Motor neuron (in vitro differentiated cells): ENCODE data around the gene GDPD3. TPM values are rescaled to one million over a fixed set of nuclear protein-coding genes. Genes with fewer than 3 reads are reported as not detected.

Source experiments
- ATAC-seq, 8 experiments: fragments of 200-7000 bp; cut with Tn5 transposase; replicated peaks in 6 of 8; 2 replicates each; pipeline ENCODE4 v1.8.0; 2021; ENCODE audit warnings: mild to moderate bottlenecking in 8 of 8, moderate library complexity in 8 of 8
- H3K27ac ChIP-seq, 2 donors: fragments of 250-450 bp; sonication (Bioruptor Pico); 2 replicates each; pipeline ENCODE4 v1.9.0; 2021; ENCODE audit warnings: antibody characterized with exemption in 2 of 2, mild to moderate bottlenecking in 2 of 2, moderate library complexity in 1 of 2
- H3K4me1 ChIP-seq, 2 donors: fragments of 250-450 bp; sonication (Bioruptor Pico); replicated peaks in 1 of 2; 2 replicates each; pipeline ENCODE4 v1.6.1; 2021; ENCODE audit warnings: antibody characterized with exemption in 2 of 2, mild to moderate bottlenecking in 2 of 2, moderate library complexity in 1 of 2
- H3K4me3 ChIP-seq, 5 donors: fragments of 250-450 bp; sonication (Bioruptor Pico); 2 replicates each; pipeline ENCODE4 v1.9.0; 2021; ENCODE audit warnings: antibody characterized with exemption in 5 of 5, mild to moderate bottlenecking in 5 of 5, moderate library complexity in 4 of 5
- WGBS, 10 experiments: fragments of 450-650 bp; shearing (Covaris generic); methylation state at CpG; one replicate each; pipeline ENCODE4 v1.0.0; 2022; 5-methylcytosine and 5-hydroxymethylcytosine counted together
- in situ Hi-C, 9 experiments: fragments of 400-800 bp; cut with MboI; loops; one replicate each; pipeline ENCODE4 v1.15.0; 2021; ENCODE audit warnings: low sequenced_read_pairs in 9 of 9, low pct_unique_long_range_greater_than_20kb in 2 of 9; ENCODE audit not compliant: unreplicated experiment in 9 of 9
- total RNA-seq, 8 experiments: library from RNA; unstranded; fragments of 300-600 nt; gene quantifications; 2 replicates each; pipeline versions ENCODE4 v1.2.3 to v1.2.4, GENCODE V29; 2022

GDPD3 gene
- total RNA-seq, 8 experiments from 2014 or later = 1.1 to 3.0 (median 2.1) TPM

- Histone ChIP-seq H3K4me3 (peak overlapping the region; percentile 49 to 96 (median 87)), H3K27ac (peak overlapping the region; percentile 97), H3K4me1 (peaks cover 23 to 35% of the 10 kb centered on the region in 2 donors)
- 0 to 2% (median 1%) methylated on average over 5 to 15 of the region's 44 CpGs; no CpG with 5 or more reads in 6 of the 10 experiments for WGBS, 10 experiments
- peak; percentile 5 to 11 (median 7) for ATAC-seq
- in situ Hi-C loops = no loop called here
Observed at GRCh38 chr16:30065943-30066760, 47.2 kb downstream of the GDPD3 start.

- H3K27ac ChIP-seq = peak within 1 kb of the TSS; percentile 97
- H3K4me1 ChIP-seq = peaks cover 28 to 39% of the 10 kb centered on the region in 2 donors
- peak; percentile 70 to 86 (median 83) for ATAC-seq
- WGBS, 10 experiments = 0% methylated on average over 2 to 16 of the region's 99 CpGs; no CpG with 5 or more reads in 7 of the 10 experiments
- H3K4me3 ChIP-seq = peak within 1 kb of the TSS; percentile 49 to 96 (median 87)
- in situ Hi-C loops = no loop called here
Observed at GRCh38 chr16:30065102-30065942, 48.0 kb downstream of the GDPD3 start, which contains the start of gene ALDOA. ALDOA (plus strand) TSS chr16:30065760; CDS start chr16:30066898, 1,138 bp downstream.

GRCh38 chr16:30064729-30065101 is 48.6 kb downstream of the GDPD3 start:
- in situ Hi-C loops = no loop called here
- ATAC-seq = peak in 5 of 8 experiments; percentile 0 to 8 (median 5)
- Histone ChIP-seq H3K4me3 (peak overlapping the region; percentile 49 to 96 (median 87)), H3K4me1 (peaks cover 30 to 38% of the 10 kb centered on the region in 2 donors), H3K27ac (peak overlapping the region; percentile 97)
- WGBS, 10 experiments = 0% methylated on average over 1 of the region's 25 CpGs; no CpG with 5 or more reads in 9 of the 10 experiments

GRCh38 chr16:30063893-30064728 is 49.2 kb downstream of the GDPD3 start:
- 0 to 10% (median 7%) methylated on average over 2 to 6 of the region's 27 CpGs; no CpG with 5 or more reads in 7 of the 10 experiments for WGBS, 10 experiments
- in situ Hi-C loops = no loop called here
- peak overlapping the region; percentile 97 for H3K27ac ChIP-seq
- H3K4me3 ChIP-seq = peak overlapping the region; percentile 49 to 96 (median 87)
- peaks cover 30 to 33% of the 10 kb centered on the region in 2 donors for H3K4me1 ChIP-seq
- ATAC-seq = peak in 7 of 8 experiments; percentile 1 to 48 (median 30)

GRCh38 chr16:30063278-30063892 is 50.0 kb downstream of the GDPD3 start:
- in situ Hi-C loops = no loop called here
- Histone ChIP-seq H3K27ac (peak overlapping the region; percentile 97), H3K4me1 (peaks cover 27 to 30% of the 10 kb centered on the region in 2 donors), H3K4me3 (peak overlapping the region; percentile 49 to 96 (median 87))
- ATAC-seq = no peak
- 0 to 94% (median 77%) methylated on average over 1 to 6 of the region's 12 CpGs; no CpG with 5 or more reads in 2 of the 10 experiments for WGBS, 10 experiments

- in situ Hi-C loops = no loop called here
- no peak for ATAC-seq
- Histone ChIP-seq H3K27ac (peak overlapping the region; percentile 9 to 22), H3K4me1 (peaks cover 13 to 17% of the 10 kb centered on the region in 2 donors), H3K4me3 (no peak overlapping the region)
- 29 to 100% (median 60%) methylated on average over 1 to 2 of the region's 2 CpGs; no CpG with 5 or more reads in 7 of the 10 experiments for WGBS, 10 experiments
Observed at GRCh38 chr16:30060836-30061554, 52.3 kb downstream of the GDPD3 start.

GRCh38 chr16:30060346-30060745 is 53.0 kb downstream of the GDPD3 start:
- H3K4me1 ChIP-seq = peaks cover 13 to 17% of the 10 kb centered on the region in 2 donors
- 0 to 100% (median 81%) methylated on average over 1 to 4 of the region's 4 CpGs; no CpG with 5 or more reads in 1 of the 10 experiments for WGBS, 10 experiments
- peak overlapping the region in 1 of 2 donors; percentile 22 for H3K27ac ChIP-seq
- no peak overlapping the region for H3K4me3 ChIP-seq
- ATAC-seq = no peak
- in situ Hi-C loops = no loop called here

GRCh38 chr16:30054959-30055553 is 58.3 kb downstream of the GDPD3 start:
- Histone ChIP-seq H3K4me3 (no peak overlapping the region), H3K27ac (peak overlapping the region in 1 of 2 donors; percentile 20), H3K4me1 (peaks cover 10 to 16% of the 10 kb centered on the region in 2 donors)
- in situ Hi-C loops = no loop called here
- peak in 7 of 8 experiments; percentile 9 to 48 (median 34) for ATAC-seq
- WGBS, 10 experiments = 0 to 100% (median 35%) methylated on average over 1 to 5 of the region's 10 CpGs; no CpG with 5 or more reads in 2 of the 10 experiments

Other genes with a start within 250 kb of the GDPD3 start
- gene SEZ6L2, start 214.0 kb downstream of the GDPD3 start, total RNA-seq = 10 to 100 TPM; 20.4 to 95.6 (median 70.1) TPM
- gene ASPHD1, start 213.0 kb downstream of the GDPD3 start, total RNA-seq = 10 to 100 TPM in 7 of 8 experiments, 1 to 10 TPM in 1; 8.9 to 30.8 (median 16.9) TPM
- 10 to 100 TPM in 6 of 8 experiments, 1 to 10 TPM in 2; 9.1 to 82.6 (median 15.2) TPM for gene KCTD13, start 187.3 kb downstream of the GDPD3 start, total RNA-seq
- 10 to 100 TPM; 34.4 to 77.6 (median 56.2) TPM for gene TMEM219, start 151.5 kb downstream of the GDPD3 start, total RNA-seq
- gene TAOK2, start 139.7 kb downstream of the GDPD3 start, total RNA-seq = 10 to 100 TPM; 27.0 to 54.4 (median 38.6) TPM
- gene HIRIP3, start 117.9 kb downstream of the GDPD3 start, total RNA-seq = 10 to 100 TPM in 7 of 8 experiments, 1 to 10 TPM in 1; 7.9 to 30.4 (median 16.9) TPM
- gene INO80E, start 117.3 kb downstream of the GDPD3 start, total RNA-seq = 10 to 100 TPM; 31.9 to 61.2 (median 54.2) TPM
- gene DOC2A, start 102.5 kb downstream of the GDPD3 start, total RNA-seq = 1 to 10 TPM in 7 of 8 experiments, under 1 TPM in 1; 0.31 to 8.1 (median 4.0) TPM
- under 1 TPM in 5 of 8 experiments, not detected in 3; 0.43 to 0.90 (median 0.52) TPM for gene C16orf92, start 90.3 kb downstream of the GDPD3 start, total RNA-seq
- 10 to 100 TPM in 4 of 8 experiments, 1 to 10 TPM in 2, under 1 TPM in 2; 0.56 to 27.1 (median 10.3) TPM for gene TLCD3B, start 82.3 kb downstream of the GDPD3 start, total RNA-seq
- gene ALDOA, start 47.8 kb downstream of the GDPD3 start, total RNA-seq = 1,000 to 10,000 TPM in 6 of 8 experiments, 100 to 1,000 TPM in 2; 475 to 1,633 (median 1,146) TPM
- 10 to 100 TPM; 40.1 to 83.7 (median 62.7) TPM for gene PPP4C, start 37.5 kb downstream of the GDPD3 start, total RNA-seq
- 1 to 10 TPM in 2 of 8 experiments, under 1 TPM in 6; 0.25 to 1.6 (median 0.63) TPM for gene TBX6, start 21.6 kb downstream of the GDPD3 start, total RNA-seq
- 10 to 100 TPM; 19.9 to 62.2 (median 35.8) TPM for gene YPEL3, start 17.3 kb downstream of the GDPD3 start, total RNA-seq
- 10 to 100 TPM; 16.1 to 56.6 (median 31.8) TPM for gene MAPK3, start 9.7 kb upstream of the GDPD3 start, total RNA-seq
- gene CORO1A, start 70.1 kb upstream of the GDPD3 start, total RNA-seq = 10 to 100 TPM in 4 of 8 experiments, 1 to 10 TPM in 4; 1.3 to 19.9 (median 9.9) TPM
- 100 to 1,000 TPM in 7 of 8 experiments, 10 to 100 TPM in 1; 80.6 to 216 (median 144) TPM for gene BOLA2B, start 80.1 kb upstream of the GDPD3 start, total RNA-seq
- gene SLX1A, start 80.3 kb upstream of the GDPD3 start, total RNA-seq = 10 to 100 TPM in 6 of 8 experiments, 1 to 10 TPM in 2; 6.0 to 28.0 (median 14.3) TPM
- gene SULT1A3, start 85.7 kb upstream of the GDPD3 start, total RNA-seq = 10 to 100 TPM in 4 of 8 experiments, 1 to 10 TPM in 4; 4.6 to 21.6 (median 9.3) TPM
- 1 to 10 TPM in 7 of 8 experiments, under 1 TPM in 1; 0.92 to 9.5 (median 1.9) TPM for gene NPIPB13, start 134.9 kb upstream of the GDPD3 start, total RNA-seq
- gene CD2BP2, start 241.8 kb upstream of the GDPD3 start, total RNA-seq = 10 to 100 TPM; 36.3 to 60.7 (median 44.6) TPM